Activated CD8-positive, alpha-beta T cell treated with anti-CD3 and anti-CD28 coated beads for 36 hours (primary cell): ENCODE data around the gene PRSS3. TPM values are rescaled to one million over a fixed set of nuclear protein-coding genes. Genes with fewer than 3 reads are reported as not detected.
"Not testable (repeated sequence)": the region's sequence is repeated elsewhere in the genome, so short reads cannot be mapped to it uniquely, and the experiment has no call there.

ENCODE experiments used
- ATAC-seq: fragments of 200-7000 bp; cut with Tn5 transposase; one replicate; pipeline ENCODE4 v1.10.0; 2021; ENCODE audit warnings: mild to moderate bottlenecking, moderate library complexity
- CTCF ChIA-PET: fragments of 350-600 bp; sonication (Branson Sonifier 250); formaldehyde crosslinking; loops from one replicate; lab custom pipeline; 2021; ENCODE audit warnings: antibody characterized with exemption; lab: Charles Lee
- POLR2A ChIA-PET: fragments of 350-600 bp; sonication (Branson Sonifier 250); formaldehyde crosslinking; loops from one replicate; lab custom pipeline; 2021; ENCODE audit warnings: antibody characterized with exemption; lab: Charles Lee
- DNase-seq: peaks from one replicate; pipeline ENCODE4 v3.0.0-alpha.2; 2020
- H3K27ac Mint-ChIP-seq: one replicate; pipeline ENCODE4 v1.8.0; 2021; ENCODE audit warnings: mild to moderate bottlenecking, mixed read lengths
- H3K27me3 Mint-ChIP-seq: one replicate; pipeline ENCODE4 v1.8.0; 2021; ENCODE audit warnings: mixed read lengths
- H3K36me3 Mint-ChIP-seq: one replicate; pipeline ENCODE4 v1.8.0; 2021; ENCODE audit warnings: low read depth, mixed read lengths
- H3K4me1 Mint-ChIP-seq: one replicate; pipeline ENCODE4 v1.8.0; 2021; ENCODE audit warnings: low read depth, mixed read lengths
- H3K4me3 Mint-ChIP-seq: one replicate; pipeline ENCODE4 v1.8.0; 2021; ENCODE audit warnings: mild to moderate bottlenecking, moderate library complexity, mixed read lengths
- H3K9me3 Mint-ChIP-seq: one replicate; pipeline ENCODE4 v1.8.0; 2021; ENCODE audit warnings: mixed read lengths
- CTCF ChIP-seq: fragments of 200-600 bp; IDR thresholded peaks from one replicate; pipeline ENCODE4 v1.8.0; 2022; ENCODE audit warnings: antibody characterized with exemption, mild to moderate bottlenecking
- intact Hi-C: fragments of 100-400 bp; cut with micrococcal nuclease; formaldehyde crosslinking; loops from one replicate; pipeline ENCODE4 v1.10.0; 2022
- total RNA-seq, 2 experiments: library from RNA; stranded (reverse); gene quantifications; one replicate each; pipeline ENCODE4 v1.2.3, GENCODE V29; 2021

PRSS3 gene
- total RNA-seq = not detected

- intact Hi-C loops = no loop called here
- TF ChIP-seq CTCF = no peak
- Mint-ChIP-seq H3K27me3 (peaks cover 8% of the 10 kb centered on the region), H3K36me3 (no peaks in the 10 kb centered on the region), H3K4me1 (no peaks in the 10 kb centered on the region), H3K27ac (no peak within 1 kb of the TSS), H3K9me3 (no peaks in the 10 kb centered on the region), H3K4me3 (no peak within 1 kb of the TSS)
- POLR2A ChIA-PET = interaction anchor here (1.3 kb wide), 1 partner anchor 19 kb away, joined by 3 read pairs; no protein-coding TSS in a partner anchor
- CTCF ChIA-PET = interaction anchor here (0.9 kb wide), 1 partner anchor 8 kb away, joined by 3 read pairs; no protein-coding TSS in a partner anchor
- no peak for ATAC-seq
- no peak for DNase-seq
These were observed at the start of gene PRSS3 for GRCh38 chr9:33795281-33795680. TSS of gene PRSS3 (plus strand) at chr9:33795561. CDS start at chr9:33795574, 13 bp downstream.

GRCh38 chr9:33748633-33749304 lies 46.6 kb upstream of the PRSS3 start:
- Mint-ChIP-seq H3K9me3 (no peaks in the 10 kb centered on the region), H3K4me3 (peak overlapping the region; percentile 74), H3K27ac (peak overlapping the region; percentile 56)

GRCh38 chr9:33749305-33749654 lies 46.1 kb upstream of the PRSS3 start:
- peaks cover 55% of the 10 kb centered on the region for H3K27me3 Mint-ChIP-seq

More at GRCh38 chr9:33748633-33749304, 46.6 kb upstream of the PRSS3 start:
- intact Hi-C loops = no loop called here
- POLR2A ChIA-PET = interaction anchor here (0.9 to 1.2 kb wide), 2 partner anchors 68 to 70 kb away, joined by 3 read pairs; no protein-coding TSS in a partner anchor
- H3K27me3 Mint-ChIP-seq = peaks cover 53% of the 10 kb centered on the region
- H3K36me3 Mint-ChIP-seq = no peaks in the 10 kb centered on the region
- no peak for TF ChIP-seq CTCF
- ATAC-seq (peak; percentile 76), DNase-seq (peak; percentile 83)
- H3K4me1 Mint-ChIP-seq = peaks cover 36% of the 10 kb centered on the region
- CTCF ChIA-PET = interaction anchor here (0.9 to 2.8 kb wide), 8 partner anchors 10 to 125 kb away, joined by 3 to 11 read pairs (median 5); no protein-coding TSS in a partner anchor

GRCh38 chr9:33750307-33750838 lies 45.0 kb upstream of the PRSS3 start:
- Mint-ChIP-seq H3K27ac (no peak overlapping the region), H3K4me1 (peaks cover 36% of the 10 kb centered on the region), H3K9me3 (no peaks in the 10 kb centered on the region), H3K27me3 (peaks cover 60% of the 10 kb centered on the region), H3K4me3 (peak overlapping the region; percentile 39), H3K36me3 (no peaks in the 10 kb centered on the region)
- CTCF ChIA-PET = interaction anchor here (1.7 to 2.2 kb wide), 2 partner anchors 12 to 63 kb away, joined by 4 to 7 read pairs; no protein-coding TSS in a partner anchor
- no peak for DNase-seq
- POLR2A ChIA-PET = no interaction called here
- intact Hi-C loops = no loop called here
- no peak for ATAC-seq
- TF ChIP-seq CTCF = no peak

More at GRCh38 chr9:33749305-33749654, 46.1 kb upstream of the PRSS3 start:
- peak; percentile 74 for DNase-seq
- Mint-ChIP-seq H3K4me1 (peaks cover 36% of the 10 kb centered on the region), H3K27ac (peak overlapping the region; percentile 56), H3K4me3 (peak overlapping the region; percentile 74)
- peak; percentile 86 for ATAC-seq
- ChIA-PET POLR2A (interaction anchor here (0.9 to 1.2 kb wide), 2 partner anchors 67 to 69 kb away, joined by 3 read pairs; no protein-coding TSS in a partner anchor), CTCF (interaction anchor here (0.9 to 2.8 kb wide), 7 partner anchors 10 to 125 kb away, joined by 3 to 11 read pairs (median 6); no protein-coding TSS in a partner anchor)
- H3K36me3 Mint-ChIP-seq, intact Hi-C loops, H3K9me3 Mint-ChIP-seq: not testable (repeated sequence)

GRCh38 chr9:33750839-33751339 lies 44.5 kb upstream of the PRSS3 start:
- intact Hi-C loops = no loop called here
- no peak for DNase-seq
- TF ChIP-seq CTCF = no peak
- Mint-ChIP-seq H3K4me1 (peaks cover 36% of the 10 kb centered on the region), H3K27me3 (peaks cover 60% of the 10 kb centered on the region), H3K27ac (no peak overlapping the region), H3K4me3 (peak overlapping the region; percentile 39), H3K9me3 (no peaks in the 10 kb centered on the region), H3K36me3 (no peaks in the 10 kb centered on the region)
- POLR2A ChIA-PET = no interaction called here
- CTCF ChIA-PET = interaction anchor here (1.3 kb wide), 1 partner anchor 28 kb away, joined by 5 read pairs; no protein-coding TSS in a partner anchor
- ATAC-seq = no peak
